ENCODE measurements around the gene PDZD7. TPM values are rescaled to one million over a fixed set of nuclear protein-coding genes. Genes with fewer than 3 reads are reported as not detected.
A peak's percentile ranks its signal among the peaks of the same experiment; 100 is the strongest.

PDZD7 gene
- total RNA-seq, 1 experiment from 2014 or later = 6.1 TPM

GRCh38 chr10:100996678-100997359 lies 34.1 kb downstream of the PDZD7 start:
- Histone ChIP-seq H2AFZ (ENCODE audit: low read depth, low read length, poor library complexity, severe bottlenecking) (no peak overlapping the region), H3K9ac (ENCODE audit: low read length) (peak overlapping the region; percentile 94), H3K27me3 (ENCODE audit: insufficient read depth, low read length) (no peaks in the 10 kb centered on the region), H3K4me1 (ENCODE audit: control insufficient read depth in 1 of 2, insufficient read depth in 2 of 2, low read length in 2 of 2) (peaks cover 21 to 62% of the 10 kb centered on the region in 2 experiments), H3K36me3 (ENCODE audit: control insufficient read depth in 1 of 2, insufficient read depth in 2 of 2, low read length in 2 of 2) (peaks cover 5 to 22% of the 10 kb centered on the region in 2 experiments; a peak in 3 of 4 replicates), H3K27ac (ENCODE audit: low read depth, low read length) (peak overlapping the region; percentile 87), H3K4me2 (ENCODE audit: low read length) (peak overlapping the region; percentile 98), H3K9me3 (ENCODE audit: control insufficient read depth in 1 of 2, insufficient read depth in 1 of 2, low read depth in 1 of 2, low read length in 2 of 2) (no peaks in the 10 kb centered on the region), H4K20me1 (ENCODE audit: insufficient read depth) (no peaks in the 10 kb centered on the region), H3K4me3 (replicated peaks in 1 of 2; ENCODE audit: low read depth in 1 of 2, low read length in 2 of 2) (peak overlapping the region; percentile 88 to 92), H3K79me2 (ENCODE audit: insufficient read depth, low read length) (peaks cover 31% of the 10 kb centered on the region), H3K9me2 (ENCODE audit: insufficient read depth) (no peaks in the 10 kb centered on the region)
- ChIA-PET POLR2A (interaction anchor here (0.6 to 1.4 kb wide), 8 partner anchors 8 to 34 kb away, joined by 3 to 6 read pairs (median 3); partner anchors contain the start of genes PDZD7 and SFXN3), CTCF (interaction anchor here (1.0 to 8.3 kb wide), 13 partner anchors 10 to 843 kb away, joined by 3 to 118 read pairs (median 6); partner anchors contain the start of genes MRPL43, PDZD7, SFXN3 and TWNK), RAD21 (ENCODE audit: low non-redundant PET in 1 of 2, low total read pairs in 2 of 2, uncharacterized antibody in 2 of 2, unreplicated experiment in 2 of 2) (interaction anchor here (1.3 to 2.4 kb wide), 3 partner anchors 15 to 17 kb away, joined by 4 to 10 read pairs (median 5); no protein-coding TSS in a partner anchor)
- intact Hi-C loops (cut with micrococcal nuclease) = no loop called here
- DNase-seq (ENCODE audit: low read depth, low spot score) (no peak), ATAC-seq (peak; percentile 46)
- no TSS peak for BruUV-seq (replicated peaks)
- peak; percentile 25 for TF ChIP-seq POLR2A (IDR thresholded peaks at IDR 0.05; ENCODE audit: borderline replicate concordance, extremely low read depth, insufficient read depth, insufficient read length)
- peak; percentile 24; the same call in 1 of the 2 replicates for TF ChIP-seq POLR2AphosphoS5 (IDR thresholded peaks at IDR 0.05; ENCODE audit: low read depth, low read length)
- no peak for TF ChIP-seq YY1 (IDR thresholded peaks at IDR 0.05; ENCODE audit: extremely low read depth, insufficient replicate concordance, low read depth, low read length)

- Histone ChIP-seq H3K4me2 (ENCODE audit: low read length) (no peak overlapping the region), H3K9ac (ENCODE audit: low read length) (peak overlapping the region; percentile 4; the same call in 1 of the 2 replicates), H3K79me2 (ENCODE audit: insufficient read depth, low read length) (peaks cover 29% of the 10 kb centered on the region), H3K27ac (ENCODE audit: low read depth, low read length) (peak overlapping the region; percentile 87), H3K9me3 (ENCODE audit: control insufficient read depth in 1 of 2, insufficient read depth in 1 of 2, low read depth in 1 of 2, low read length in 2 of 2) (no peaks in the 10 kb centered on the region), H3K27me3 (ENCODE audit: insufficient read depth, low read length) (no peaks in the 10 kb centered on the region), H3K36me3 (ENCODE audit: control insufficient read depth in 1 of 2, insufficient read depth in 2 of 2, low read length in 2 of 2) (peaks cover 17 to 36% of the 10 kb centered on the region in 2 experiments), H3K4me1 (ENCODE audit: control insufficient read depth in 1 of 2, insufficient read depth in 2 of 2, low read length in 2 of 2) (peaks cover 10 to 47% of the 10 kb centered on the region in 2 experiments), H3K9me2 (ENCODE audit: insufficient read depth) (no peaks in the 10 kb centered on the region), H2AFZ (ENCODE audit: low read depth, low read length, poor library complexity, severe bottlenecking) (no peak overlapping the region), H3K4me3 (replicated peaks in 1 of 2; ENCODE audit: low read depth in 1 of 2, low read length in 2 of 2) (no peak overlapping the region), H4K20me1 (ENCODE audit: insufficient read depth) (no peaks in the 10 kb centered on the region; the same call in 1 of the 2 replicates)
- no peak for ATAC-seq
- TF ChIP-seq SRF (IDR thresholded peaks at IDR 0.05; ENCODE audit: low read depth) (no peak), EGR1 (IDR thresholded peaks at IDR 0.05; ENCODE audit: low read depth) (no peak), ATF3 (IDR thresholded peaks at IDR 0.05) (no peak), CTCF (IDR thresholded peaks at IDR 0.05 in 2 of 3, conservative IDR thresholded peaks at IDR 0.05 in 1 of 3; ENCODE audit: borderline replicate concordance in 1 of 3, insufficient read depth in 1 of 3, low read depth in 2 of 3, low read length in 2 of 3) (no peak), ELF1 (IDR thresholded peaks at IDR 0.05; ENCODE audit: borderline replicate concordance, low read depth) (no peak), YY1 (IDR thresholded peaks at IDR 0.05; ENCODE audit: extremely low read depth, insufficient replicate concordance, low read depth, low read length) (no peak), ZFX (IDR thresholded peaks at IDR 0.05) (no peak), EZH2phosphoT487 (IDR thresholded peaks at IDR 0.05; ENCODE audit: borderline replicate concordance) (no peak), POLR2A (IDR thresholded peaks at IDR 0.05; ENCODE audit: borderline replicate concordance, extremely low read depth, insufficient read depth, insufficient read length) (no peak), POLR2AphosphoS5 (IDR thresholded peaks at IDR 0.05; ENCODE audit: low read depth, low read length) (no peak), JUND (IDR thresholded peaks at IDR 0.05) (no peak)
- DNase-seq (ENCODE audit: low read depth, low spot score) = no peak
- intact Hi-C loops (cut with micrococcal nuclease) = no loop called here
- ChIA-PET POLR2A (interaction anchor here (1.4 kb wide), 1 partner anchor 10 kb away, joined by 3 read pairs; no protein-coding TSS in a partner anchor), CTCF (interaction anchor here (5.1 to 8.3 kb wide), 2 partner anchors 14 to 21 kb away, joined by 98 to 118 read pairs; no protein-coding TSS in a partner anchor), RAD21 (ENCODE audit: low non-redundant PET in 1 of 2, low total read pairs in 2 of 2, uncharacterized antibody in 2 of 2, unreplicated experiment in 2 of 2) (no interaction called here)
- no TSS peak for BruUV-seq (replicated peaks)
Observed at GRCh38 chr10:100995181-100995580, 35.7 kb downstream of the PDZD7 start.
